GM23338 (cell line): Measurements from ENCODE around the gene PPCS. TPM values are rescaled to one million over a fixed set of nuclear protein-coding genes. Genes with fewer than 3 reads are reported as not detected.

Experiments used
- ATAC-seq: fragments of 200-7000 bp; cut with Tn5 transposase; 3 replicates; pipeline ENCODE4 v1.9.1; 2020
- DNase-seq: peaks from one replicate; pipeline ENCODE4 v3.0.0-alpha.2; 2015; ENCODE audit warnings: low spot score
- H2AFZ ChIP-seq: fragments of 200-600 bp; sonication (generic); 2 replicates; pipeline ENCODE4 v1.8.0; 2016; ENCODE audit warnings: antibody characterized with exemption, mild to moderate bottlenecking, moderate library complexity
- H3F3A ChIP-seq: fragments of 200-600 bp; sonication (generic); replicated peaks from 2 replicates; pipeline ENCODE4 v1.8.0; 2017; ENCODE audit warnings: antibody characterized with exemption, mixed run types, low read depth
- H3K27ac ChIP-seq: fragments of 200-600 bp; sonication (generic); 2 replicates; pipeline ENCODE4 v1.6.1; 2016; ENCODE audit warnings: low read depth
- H3K27me3 ChIP-seq: fragments of 200-600 bp; sonication (generic); 2 replicates; pipeline ENCODE4 v1.8.0; 2016; ENCODE audit warnings: mild to moderate bottlenecking, mixed run types, moderate library complexity; ENCODE audit not compliant: insufficient read depth
- H3K36me3 ChIP-seq: fragments of 200-600 bp; sonication (generic); 2 replicates; pipeline ENCODE4 v1.8.0; 2016; ENCODE audit warnings: mild to moderate bottlenecking; ENCODE audit not compliant: insufficient read depth
- H3K4me1 ChIP-seq: fragments of 200-600 bp; sonication (generic); 2 replicates; pipeline ENCODE4 v1.8.0; 2016; ENCODE audit warnings: mild to moderate bottlenecking, moderate library complexity; ENCODE audit not compliant: insufficient read depth
- H3K4me2 ChIP-seq: fragments of 200-600 bp; sonication (generic); 2 replicates; pipeline ENCODE4 v1.7.1; 2017; ENCODE audit warnings: mixed run types
- H3K4me3 ChIP-seq: fragments of 200-600 bp; sonication (generic); 2 replicates; pipeline ENCODE4 v1.6.1; 2016; ENCODE audit warnings: mixed run types
- H3K79me2 ChIP-seq: fragments of 200-600 bp; sonication (generic); replicated peaks from 2 replicates; pipeline ENCODE4 v1.8.0; 2017; ENCODE audit warnings: mild to moderate bottlenecking; ENCODE audit not compliant: insufficient read depth
- H3K9me2 ChIP-seq: fragments of 200-600 bp; sonication (generic); 2 replicates; pipeline ENCODE4 v1.8.0; 2017; ENCODE audit not compliant: insufficient read depth
- H4K20me1 ChIP-seq: fragments of 200-600 bp; sonication (generic); replicated peaks from 2 replicates; pipeline ENCODE4 v1.8.0; 2017; ENCODE audit warnings: mild to moderate bottlenecking; ENCODE audit not compliant: insufficient read depth
- H3K27ac Mint-ChIP-seq: 2 replicates; pipeline ENCODE4 v1.8.0; 2020; ENCODE audit warnings: inconsistent platforms, mild to moderate bottlenecking, moderate library complexity, mixed read lengths
- H3K27me3 Mint-ChIP-seq: 3 replicates; pipeline ENCODE4 v1.8.0; 2022; ENCODE audit warnings: low read depth, mild to moderate bottlenecking, moderate library complexity, mixed read lengths, inconsistent platforms; ENCODE audit not compliant: insufficient read depth, poor library complexity
- H3K36me3 Mint-ChIP-seq: 3 replicates; pipeline ENCODE4 v1.8.0; 2021; ENCODE audit warnings: low read depth, mild to moderate bottlenecking, inconsistent platforms, moderate library complexity, mixed read lengths
- H3K4me1 Mint-ChIP-seq: 3 replicates; pipeline ENCODE4 v1.8.0; 2020; ENCODE audit warnings: mild to moderate bottlenecking, inconsistent platforms, mixed read lengths
- H3K4me3 Mint-ChIP-seq: 3 replicates; pipeline ENCODE4 v1.8.0; 2021; ENCODE audit warnings: moderate library complexity, mild to moderate bottlenecking, inconsistent platforms, mixed read lengths
- H3K9me3 Mint-ChIP-seq: 3 replicates; pipeline ENCODE4 v1.8.0; 2020; ENCODE audit warnings: moderate library complexity, mild to moderate bottlenecking, inconsistent platforms, mixed read lengths
- CREB1 ChIP-seq: fragments of 250-450 bp; sonication (Bioruptor Pico); IDR thresholded peaks from 2 replicates; pipeline ENCODE4 v1.5.0; 2020; ENCODE audit warnings: low read depth, mild to moderate bottlenecking, moderate library complexity
- CTCF ChIP-seq, 2 experiments: fragments of 200-600 bp in 1 of 2; sonication (generic) in 1 of 2; conservative IDR thresholded peaks; 2 replicates each; pipeline versions ENCODE4 v1.5.1 to v1.6.1; 2016 to 2017; ENCODE audit warnings: antibody characterized with exemption in 2 of 2, low read depth in 2 of 2, mild to moderate bottlenecking in 2 of 2, moderate library complexity in 1 of 2
- ETS1 ChIP-seq: IDR thresholded peaks from 2 replicates; pipeline ENCODE4 v1.6.1; 2016; ENCODE audit warnings: antibody characterized with exemption
- EZH2 ChIP-seq: fragments of 200-600 bp; sonication (generic); IDR thresholded peaks from one replicate; pipeline ENCODE4 v1.8.0; 2017; ENCODE audit warnings: antibody characterized with exemption, mild to moderate bottlenecking, low read depth; ENCODE audit not compliant: unreplicated experiment
- EZH2phosphoT487 ChIP-seq: fragments of 200-600 bp; sonication (generic); IDR thresholded peaks from one replicate; pipeline ENCODE4 v1.8.1; 2018; ENCODE audit warnings: antibody characterized with exemption; ENCODE audit not compliant: unreplicated experiment
- JUNB ChIP-seq: IDR thresholded peaks from one replicate; pipeline ENCODE4 v1.6.1; 2016; ENCODE audit warnings: antibody characterized with exemption; ENCODE audit not compliant: unreplicated experiment
- NANOG ChIP-seq: IDR thresholded peaks from 2 replicates; pipeline ENCODE4 v1.6.1; 2016; ENCODE audit warnings: antibody characterized with exemption, borderline replicate concordance
- POLR2AphosphoS5 ChIP-seq: IDR thresholded peaks from 2 replicates; pipeline ENCODE4 v1.6.1; 2016; ENCODE audit warnings: antibody characterized with exemption, low read depth
- REST ChIP-seq: IDR thresholded peaks from one replicate; pipeline ENCODE4 v1.6.1; 2018; ENCODE audit warnings: antibody characterized with exemption; ENCODE audit not compliant: unreplicated experiment
- STAT1 ChIP-seq: IDR thresholded peaks from one replicate; pipeline ENCODE4 v1.6.1; 2016; ENCODE audit warnings: antibody characterized with exemption; ENCODE audit not compliant: unreplicated experiment
- ZNF114 ChIP-seq: fragments of 250-450 bp; sonication (Bioruptor Pico); IDR thresholded peaks from 2 replicates; pipeline ENCODE4 v1.5.0; 2020; ENCODE audit warnings: mild to moderate bottlenecking, moderate library complexity
- ZNF331 ChIP-seq: fragments of 250-450 bp; sonication (Bioruptor Pico); IDR thresholded peaks from 2 replicates; pipeline ENCODE4 v1.5.0; 2020; ENCODE audit warnings: low read depth, mild to moderate bottlenecking, moderate library complexity
- ZNF462 ChIP-seq: fragments of 250-450 bp; sonication (Bioruptor Pico); IDR thresholded peaks from 2 replicates; pipeline ENCODE4 v1.5.0; 2020; ENCODE audit warnings: mild to moderate bottlenecking, moderate library complexity
- polyA plus RNA-seq: library from polyadenylated mRNA; unstranded; fragments of >200 nt; fragmentation: Nextera tagmentation; extraction: Ambion mirVana; gene quantifications from 2 replicates; pipeline ENCODE4 v1.2.1, GENCODE V29; 2016
- total RNA-seq: library from RNA; depleted of rRNA; stranded (reverse); fragments of >200 nt; shearing (Covaris generic); gene quantifications from 2 replicates; pipeline ENCODE4 v1.2.3, GENCODE V29; 2014

PPCS gene
- total and polyA plus RNA-seq, 2 experiments from 2014 or later = 35.6 to 47.6 TPM

- H3K36me3 ChIP-seq = no peaks in the 10 kb centered on the region
- no peaks in the 10 kb centered on the region for H3K36me3 Mint-ChIP-seq
- H3K4me1 Mint-ChIP-seq = peaks cover 19% of the 10 kb centered on the region
- H3K27me3 Mint-ChIP-seq = no peaks in the 10 kb centered on the region
- H3K79me2 ChIP-seq = no peaks in the 10 kb centered on the region
- no peak overlapping the region for H3K27ac ChIP-seq
- H3K9me2 ChIP-seq = no peaks in the 10 kb centered on the region
- no peaks in the 10 kb centered on the region; the same call in 1 of the 2 replicates for H3K4me1 ChIP-seq
- no peaks in the 10 kb centered on the region for H3F3A ChIP-seq
- H3K27ac Mint-ChIP-seq = no peak overlapping the region
- no peak overlapping the region for H2AFZ ChIP-seq
- H3K4me2 ChIP-seq = no peak overlapping the region
- DNase-seq (no peak), ATAC-seq (no peak)
- H3K4me3 Mint-ChIP-seq = no peak overlapping the region
- no peak overlapping the region for H3K4me3 ChIP-seq
- no peaks in the 10 kb centered on the region; the same call in 2 of the 3 replicates for H3K9me3 Mint-ChIP-seq
- TF ChIP-seq EZH2phosphoT487 = no peak
- TF ChIP-seq EZH2 = no peak
- TF ChIP-seq ZNF462 (CRISPR knock-in tag) = no peak
- no peak for TF ChIP-seq JUNB
- TF ChIP-seq CREB1 = no peak
- no peak for TF ChIP-seq STAT1
- TF ChIP-seq POLR2AphosphoS5 = no peak
- no peak for TF ChIP-seq ETS1
- no peak for TF ChIP-seq ZNF331
- TF ChIP-seq NANOG = no peak
- TF ChIP-seq ZNF114 (CRISPR knock-in tag) = no peak
- TF ChIP-seq REST = no peak
- no peak for TF ChIP-seq CTCF (conservative IDR thresholded peaks at IDR 0.05; ENCODE audit: low read depth in 2 of 2)
- H3K27me3 ChIP-seq = no peaks in the 10 kb centered on the region
- no peaks in the 10 kb centered on the region for H4K20me1 ChIP-seq
Measured at GRCh38 chr1:42430286-42431135, 25.8 kb upstream of the PPCS start.
